Cardiac fibroblast (primary cell): ENCODE measurements around the gene C14orf119.

ENCODE experiments used
- DNase-seq, 2 donors: peaks; one replicate each; pipeline versions ENCODE4 v3.0.0 to v3.0.0-alpha.2; 2010; ENCODE audit warnings: low read depth in 2 of 2
- H3K4me3 ChIP-seq, 2 donors: replicated peaks in 1 of 2; 1 replicate in 1 of 2; 2 replicates in 1 of 2; pipeline ENCODE4 v1.5.1; 2011; ENCODE audit warnings: low read depth in 2 of 2, low read length in 2 of 2, mild to moderate bottlenecking in 2 of 2, moderate library complexity in 1 of 2
- TF ChIP-seq, protein P1 (sequence below): IDR thresholded peaks from one replicate; pipeline ENCODE4 v1.5.1; 2011; ENCODE audit warnings: low read depth, mild to moderate bottlenecking, low read length, inconsistent platforms

The C14orf119 gene

DNA sequence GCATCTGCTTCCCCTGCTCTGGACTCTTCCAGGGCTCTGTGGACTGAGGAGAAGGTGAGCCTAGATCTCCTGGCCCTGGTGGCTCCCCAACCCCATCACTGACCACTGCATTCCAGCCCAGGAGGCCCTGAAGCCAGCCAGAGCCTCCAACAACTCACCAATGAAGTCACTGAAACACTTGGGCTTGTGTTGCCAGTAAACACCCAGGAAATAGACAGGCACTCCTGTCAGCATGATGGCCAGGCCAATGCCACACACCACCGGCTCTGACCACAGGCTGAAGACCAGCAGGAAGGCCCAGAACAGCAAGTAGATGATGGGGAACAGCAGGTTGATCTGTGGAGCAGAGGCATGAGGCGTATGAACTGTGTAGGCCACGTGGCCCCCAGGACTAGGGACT is 32.6 kb downstream of the C14orf119 start:
- DNase-seq, result no peak
- H3K4me3 ChIP-seq, result no peak overlapping the region
- TF ChIP-seq, protein P1, sequence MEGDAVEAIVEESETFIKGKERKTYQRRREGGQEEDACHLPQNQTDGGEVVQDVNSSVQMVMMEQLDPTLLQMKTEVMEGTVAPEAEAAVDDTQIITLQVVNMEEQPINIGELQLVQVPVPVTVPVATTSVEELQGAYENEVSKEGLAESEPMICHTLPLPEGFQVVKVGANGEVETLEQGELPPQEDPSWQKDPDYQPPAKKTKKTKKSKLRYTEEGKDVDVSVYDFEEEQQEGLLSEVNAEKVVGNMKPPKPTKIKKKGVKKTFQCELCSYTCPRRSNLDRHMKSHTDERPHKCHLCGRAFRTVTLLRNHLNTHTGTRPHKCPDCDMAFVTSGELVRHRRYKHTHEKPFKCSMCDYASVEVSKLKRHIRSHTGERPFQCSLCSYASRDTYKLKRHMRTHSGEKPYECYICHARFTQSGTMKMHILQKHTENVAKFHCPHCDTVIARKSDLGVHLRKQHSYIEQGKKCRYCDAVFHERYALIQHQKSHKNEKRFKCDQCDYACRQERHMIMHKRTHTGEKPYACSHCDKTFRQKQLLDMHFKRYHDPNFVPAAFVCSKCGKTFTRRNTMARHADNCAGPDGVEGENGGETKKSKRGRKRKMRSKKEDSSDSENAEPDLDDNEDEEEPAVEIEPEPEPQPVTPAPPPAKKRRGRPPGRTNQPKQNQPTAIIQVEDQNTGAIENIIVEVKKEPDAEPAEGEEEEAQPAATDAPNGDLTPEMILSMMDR, result no peak

GRCh38 chr14:23128969-23129758 is 33.9 kb downstream of the C14orf119 start:
- DNase-seq, result no peak
- no peak overlapping the region for H3K4me3 ChIP-seq
- TF ChIP-seq, protein P1, result no peak

GRCh38 chr14:23129759-23130316 is 34.5 kb downstream of the C14orf119 start:
- no peak overlapping the region for H3K4me3 ChIP-seq
- TF ChIP-seq, protein P1, result no peak

GRCh38 chr14:23130871-23131270 is 35.6 kb downstream of the C14orf119 start:
- no peak overlapping the region for H3K4me3 ChIP-seq
- peak in 1 of 2 donors; percentile 62 for DNase-seq
- TF ChIP-seq, protein P1, result no peak

More at GRCh38 chr14:23129759-23130316, 34.5 kb downstream of the C14orf119 start:
- no peak for DNase-seq

DNA sequence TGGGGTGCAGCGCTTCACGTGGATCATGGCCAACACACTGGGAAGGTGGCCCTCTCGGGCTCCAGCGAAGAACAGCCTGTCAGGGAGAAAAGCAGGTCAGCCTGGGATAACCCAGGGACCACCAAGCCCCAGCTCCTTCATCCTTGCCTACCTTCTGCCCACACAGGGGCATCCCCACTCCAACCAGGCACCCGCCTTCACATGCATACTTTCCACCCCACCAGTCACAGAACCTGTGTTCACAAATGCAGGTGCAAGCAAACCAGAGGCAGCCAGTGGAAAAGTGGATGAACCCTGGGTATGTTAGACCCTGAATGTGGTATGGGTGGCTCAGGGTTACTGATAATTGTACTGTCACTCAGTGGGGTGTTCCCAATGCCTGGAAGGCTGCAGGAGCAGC is 36.2 kb downstream of the C14orf119 start:
- no peak overlapping the region for H3K4me3 ChIP-seq

DNA sequence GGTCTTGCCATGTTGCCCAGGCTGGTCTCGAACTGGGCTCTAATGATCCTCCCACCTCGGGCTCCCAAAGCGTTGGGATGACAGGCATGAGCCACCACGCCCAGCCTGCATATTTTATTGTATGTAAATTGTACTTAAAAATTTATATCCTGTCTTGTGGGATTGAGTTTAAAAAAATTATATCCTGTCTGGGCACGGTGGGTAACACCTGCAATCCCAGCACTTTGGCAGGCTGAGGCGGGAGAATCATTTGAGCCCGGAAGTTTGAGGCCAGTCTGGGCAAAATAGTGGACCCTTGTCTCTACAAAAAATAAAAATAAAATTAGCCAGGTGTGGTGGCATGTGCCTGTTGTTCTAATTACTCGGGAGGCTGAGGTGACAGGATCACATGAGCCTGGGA is 37.7 kb downstream of the C14orf119 start:
- H3K4me3 ChIP-seq, result no peak overlapping the region
- TF ChIP-seq, protein P1, result no peak
- DNase-seq, result no peak

More for the DNA sequence above, 36.2 kb downstream of the C14orf119 start:
- TF ChIP-seq, protein P1, result no peak
- DNase-seq, result no peak
